ENCODE results near the gene DMD.

The DMD gene

GRCh38 chrX:31540313-31540712 is 1671.0 kb downstream of the DMD start:
- TF ChIP-seq CTCF (IDR thresholded peaks at IDR 0.05; ENCODE audit: control extremely low read depth, extremely low read depth, low read depth, missing control alignments), result no peak
- DNase-seq (ENCODE audit: extremely low spot score), result no peak
- ChIA-PET POLR2A (no interaction called here), CTCF (no interaction called here)

DNA sequence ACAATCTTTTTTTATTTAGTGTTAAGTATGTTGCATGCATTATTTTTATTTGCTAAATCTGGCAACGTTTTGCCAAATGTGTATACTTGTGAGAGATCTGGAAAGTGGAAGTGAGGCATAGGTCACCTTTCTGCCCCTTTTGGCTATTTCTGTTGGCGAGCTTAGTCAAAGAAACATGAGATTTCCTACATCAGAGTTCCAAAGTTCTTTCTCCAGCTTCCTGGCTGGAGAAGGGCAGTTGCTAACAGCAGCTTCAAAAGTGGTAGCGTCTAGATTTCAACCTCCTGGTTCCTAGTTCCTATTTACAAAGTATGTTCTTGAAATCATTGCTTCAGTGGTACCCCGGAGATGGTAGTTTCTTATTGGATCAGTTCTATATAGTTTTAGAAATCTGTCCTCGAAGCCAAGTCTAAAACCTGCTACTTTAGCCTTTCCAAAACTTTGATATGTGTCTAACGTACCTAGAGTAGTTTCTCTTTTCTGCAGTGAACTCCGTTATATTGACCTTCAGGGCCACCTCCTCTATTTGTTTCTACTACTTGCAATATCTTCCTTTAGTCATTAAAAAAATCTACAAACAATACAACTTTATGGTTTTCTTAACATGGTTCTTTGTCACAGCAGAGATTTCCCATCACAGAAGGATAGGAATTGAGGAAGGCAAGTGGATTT is 1683.8 kb downstream of the DMD start:
- TF ChIP-seq CTCF (IDR thresholded peaks at IDR 0.05; ENCODE audit: control extremely low read depth, extremely low read depth, low read depth, missing control alignments), result no peak
- DNase-seq (ENCODE audit: extremely low spot score), result no peak
- CTCF ChIA-PET, result no interaction called here
- POLR2A ChIA-PET, result no interaction called here

- DNase-seq (ENCODE audit: extremely low spot score), result no peak
- no peak for TF ChIP-seq CTCF (IDR thresholded peaks at IDR 0.05; ENCODE audit: control extremely low read depth, extremely low read depth, low read depth, missing control alignments)
- ChIA-PET CTCF (no interaction called here), POLR2A (no interaction called here)
These were observed 1687.3 kb downstream of the DMD start for GRCh38 chrX:31523884-31524536.

DNA sequence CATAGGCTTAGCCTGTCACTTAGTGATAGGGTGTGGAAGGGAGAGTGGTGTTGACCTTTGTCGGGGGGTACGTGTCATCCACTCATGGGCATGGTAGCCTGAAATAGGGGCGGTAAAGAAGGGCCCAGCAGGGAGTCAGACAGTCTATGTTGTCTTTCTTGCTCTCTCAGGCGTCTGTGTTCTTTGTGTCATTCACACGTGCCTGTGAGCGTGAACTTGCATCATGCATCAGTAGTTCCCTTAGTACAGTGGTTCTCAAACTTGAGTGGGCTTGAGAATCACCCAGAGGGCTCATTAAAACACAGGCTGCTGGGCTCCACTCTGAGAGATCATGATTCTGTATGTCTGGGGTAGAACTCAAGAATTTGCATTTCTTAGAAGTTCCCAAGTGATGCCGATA is 1688.6 kb downstream of the DMD start:
- POLR2A ChIA-PET, result no interaction called here
- CTCF ChIA-PET, result no interaction called here
- TF ChIP-seq CTCF (IDR thresholded peaks at IDR 0.05; ENCODE audit: control extremely low read depth, extremely low read depth, low read depth, missing control alignments), result no peak

DNA sequence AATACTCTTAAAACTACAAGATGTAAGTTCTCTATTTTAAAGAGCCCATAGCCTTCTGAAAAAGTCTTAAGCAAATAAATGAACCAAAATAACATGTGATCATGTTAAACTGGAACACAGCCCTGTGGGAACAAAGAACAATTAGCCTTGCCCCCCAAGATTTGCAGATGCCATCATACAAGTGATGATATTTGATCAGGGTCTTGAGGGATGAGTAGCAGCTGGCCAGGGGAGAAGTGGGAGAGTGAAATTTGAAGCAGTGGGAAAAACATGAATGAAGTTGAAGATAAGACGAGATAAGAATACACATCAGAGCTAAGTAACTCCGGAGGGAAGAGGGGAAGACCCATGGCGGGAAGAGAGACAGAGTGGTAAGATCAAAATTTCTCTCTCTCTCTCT is 1689.4 kb downstream of the DMD start:
- ChIA-PET CTCF (no interaction called here), POLR2A (no interaction called here)
- TF ChIP-seq CTCF (IDR thresholded peaks at IDR 0.05; ENCODE audit: control extremely low read depth, extremely low read depth, low read depth, missing control alignments), result no peak
- no peak for DNase-seq (ENCODE audit: extremely low spot score)

More for the DNA sequence above, 1688.6 kb downstream of the DMD start:
- no peak for DNase-seq (ENCODE audit: extremely low spot score)

- no peak for DNase-seq (ENCODE audit: extremely low spot score)
- POLR2A ChIA-PET, result no interaction called here
- TF ChIP-seq CTCF (IDR thresholded peaks at IDR 0.05; ENCODE audit: control extremely low read depth, extremely low read depth, low read depth, missing control alignments), result no peak
- CTCF ChIA-PET, result no interaction called here
These were observed 1694.8 kb downstream of the DMD start for GRCh38 chrX:31516527-31516926.

Data from GM10248 (cell line).